Fibroblast of skin of left biceps (primary cell): ENCODE measurements around the gene HS2ST1.

Experiments used
- DNase-seq, 2 experiments: peaks; one replicate each; pipeline ENCODE4 v3.0.0-alpha.2; 2013; ENCODE audit warnings: low read depth in 2 of 2

The HS2ST1 gene

GRCh38 chr1:87136607-87137341 is 222.3 kb downstream of the HS2ST1 start:
- DNase-seq, result no peak

GRCh38 chr1:87137342-87137739 is 222.9 kb downstream of the HS2ST1 start:
- DNase-seq, result no peak

- no peak for DNase-seq
Measured at GRCh38 chr1:87140831-87141540, 226.6 kb downstream of the HS2ST1 start.

- DNase-seq, result no peak
Measured at GRCh38 chr1:87141556-87141955, 227.1 kb downstream of the HS2ST1 start.

- no peak for DNase-seq
Measured at GRCh38 chr1:87143413-87144135, 229.1 kb downstream of the HS2ST1 start.

- no peak for DNase-seq
Measured at GRCh38 chr1:87144316-87144895, 230.0 kb downstream of the HS2ST1 start.

GRCh38 chr1:87144981-87145380 is 230.5 kb downstream of the HS2ST1 start:
- no peak for DNase-seq

- no peak for DNase-seq
Measured at GRCh38 chr1:87146538-87146937, 232.1 kb downstream of the HS2ST1 start.

GRCh38 chr1:87146986-87147385 is 232.6 kb downstream of the HS2ST1 start:
- DNase-seq, result no peak

- DNase-seq, result no peak
Measured at GRCh38 chr1:87147851-87148250, 233.4 kb downstream of the HS2ST1 start.

- no peak for DNase-seq
Measured at GRCh38 chr1:87148661-87149060, 234.2 kb downstream of the HS2ST1 start.

GRCh38 chr1:87149241-87150041 is 235.0 kb downstream of the HS2ST1 start:
- DNase-seq, result peak in 1 of 2 experiments; percentile 52

GRCh38 chr1:87150143-87150542 is 235.7 kb downstream of the HS2ST1 start:
- DNase-seq, result no peak

- no peak for DNase-seq
Measured at GRCh38 chr1:87151500-87152421, 237.3 kb downstream of the HS2ST1 start.

- no peak for DNase-seq
Measured at GRCh38 chr1:87154384-87154783, 239.9 kb downstream of the HS2ST1 start.

GRCh38 chr1:87155170-87155569 is 240.7 kb downstream of the HS2ST1 start:
- no peak for DNase-seq

GRCh38 chr1:87155648-87156047 is 241.2 kb downstream of the HS2ST1 start:
- no peak for DNase-seq

GRCh38 chr1:87156124-87156523 is 241.7 kb downstream of the HS2ST1 start:
- DNase-seq, result no peak

GRCh38 chr1:87159378-87159915 is 245.0 kb downstream of the HS2ST1 start:
- DNase-seq, result no peak
